HG03060 (cell line): ENCODE results near the gene NBAS.
"Not testable (repeated sequence)": the region's sequence is repeated elsewhere in the genome, so short reads cannot be mapped to it uniquely, and the experiment has no call there.

Experiments used
- ATAC-seq: cut with Tn5 transposase; IDR thresholded peaks from one replicate; pipeline ENCODE4 v1.9.1; 2021; ENCODE audit warnings: low read depth, moderate number of reproducible peaks; ENCODE audit not compliant: unreplicated experiment

The NBAS gene

DNA sequence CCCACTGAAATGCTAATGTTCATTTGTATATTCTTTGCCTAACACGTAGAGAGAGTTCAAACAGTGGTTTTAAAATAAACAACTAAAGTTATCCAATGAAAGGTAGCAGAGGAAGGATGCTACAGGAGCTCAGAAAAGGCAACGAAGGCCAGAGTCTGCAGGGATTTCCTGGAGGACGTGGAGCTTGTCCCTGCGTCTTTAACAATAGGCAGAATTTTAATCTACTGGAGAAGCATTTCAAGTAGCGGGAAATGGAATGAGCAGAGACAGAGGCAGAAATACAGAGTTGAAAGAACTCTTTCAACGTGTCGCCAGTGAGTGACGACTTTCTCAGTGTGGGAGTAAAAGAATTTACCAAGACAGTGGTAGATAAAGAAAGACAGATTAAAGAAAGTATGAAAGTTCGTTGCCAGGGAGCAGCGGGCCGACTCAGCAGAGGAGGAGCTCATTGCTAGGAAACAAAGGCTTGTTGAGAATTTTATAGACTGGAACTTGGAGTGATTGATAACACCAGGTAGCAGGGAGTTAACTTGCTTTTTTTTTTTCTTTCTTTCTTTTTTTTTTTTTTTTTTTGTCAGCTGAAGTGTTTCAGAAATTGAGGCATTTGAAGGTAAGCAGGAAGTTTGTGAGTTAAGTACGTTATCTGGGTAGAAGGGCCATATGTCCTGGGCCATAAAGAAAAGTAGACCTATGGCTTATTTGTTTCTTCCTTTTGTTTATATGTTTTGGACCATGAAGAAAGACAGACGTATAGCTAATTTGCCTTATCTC lies 625 bp upstream of the NBAS start:
- ATAC-seq = no peak

DNA sequence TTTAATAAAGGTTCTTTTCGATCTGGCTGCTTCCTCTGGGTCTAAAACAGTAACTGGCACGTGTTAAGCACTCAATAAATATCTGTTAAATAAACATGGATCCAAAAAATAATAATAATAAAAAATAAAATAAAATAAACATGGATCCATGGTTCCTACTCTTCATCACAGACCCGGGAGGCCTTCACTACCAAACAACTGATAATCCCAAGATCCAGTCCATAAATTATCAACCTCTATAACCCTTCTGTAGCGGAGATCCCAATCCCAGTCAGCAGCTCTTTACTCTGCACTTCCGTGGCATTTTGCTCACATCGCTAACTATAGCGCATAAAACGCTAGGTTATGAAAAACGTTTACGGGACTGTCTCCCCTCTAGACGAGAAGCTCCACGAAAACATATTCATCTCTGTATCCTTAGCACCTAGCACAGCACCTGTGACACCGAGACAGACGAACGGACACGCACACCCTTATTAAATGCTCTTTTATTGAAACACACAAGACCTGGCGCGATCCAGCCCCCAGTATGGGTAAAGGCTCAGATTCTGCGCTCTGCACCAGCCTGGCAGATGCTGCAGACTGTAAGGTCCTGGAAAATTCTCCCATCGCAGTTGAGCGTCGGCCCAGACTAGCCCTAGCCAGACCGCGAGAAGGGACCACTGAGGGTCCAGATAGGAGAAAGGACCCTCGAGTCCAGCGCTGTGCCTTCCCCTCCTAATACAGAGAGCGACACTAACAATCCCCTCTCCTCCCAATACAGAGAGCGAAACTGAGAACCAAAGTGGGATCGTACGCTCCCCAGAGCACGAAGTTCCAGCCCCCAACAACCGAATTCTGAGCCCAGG lies 770 bp downstream of the NBAS start:
- no peak for ATAC-seq

DNA sequence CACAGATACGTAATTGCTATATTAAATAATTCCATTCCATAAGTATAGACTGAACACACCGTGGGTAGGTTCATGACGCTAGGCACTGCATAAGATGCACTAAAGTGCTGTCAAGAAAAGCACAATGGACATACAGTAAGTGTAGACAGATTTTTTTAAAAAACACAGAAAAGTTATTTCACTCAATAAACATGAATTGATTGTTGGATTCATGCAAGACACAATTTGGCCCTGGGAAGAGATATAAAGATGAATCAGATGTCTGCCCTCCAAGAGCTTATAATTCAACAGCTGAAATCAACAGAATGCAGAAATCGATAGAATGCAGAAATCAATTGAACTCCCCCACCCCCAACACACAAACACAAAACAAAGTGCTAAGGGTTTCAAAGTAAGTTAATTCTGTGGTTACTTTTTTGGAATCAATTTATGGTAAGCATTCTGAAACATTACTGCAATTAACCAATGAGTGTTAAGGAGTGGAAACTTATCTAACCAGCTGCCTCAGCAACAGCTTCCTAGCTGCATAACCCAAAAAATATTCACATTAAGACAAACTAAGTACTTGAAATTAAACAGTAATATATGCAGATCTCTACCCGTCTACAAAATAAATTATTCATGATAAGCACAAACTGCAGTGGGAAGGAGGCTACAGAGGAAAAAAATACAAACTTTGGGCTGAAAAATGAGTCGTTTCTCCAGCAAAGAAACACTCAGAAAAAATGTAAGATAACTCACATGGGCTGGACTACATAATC lies 1.6 kb downstream of the NBAS start:
- ATAC-seq = no peak

DNA sequence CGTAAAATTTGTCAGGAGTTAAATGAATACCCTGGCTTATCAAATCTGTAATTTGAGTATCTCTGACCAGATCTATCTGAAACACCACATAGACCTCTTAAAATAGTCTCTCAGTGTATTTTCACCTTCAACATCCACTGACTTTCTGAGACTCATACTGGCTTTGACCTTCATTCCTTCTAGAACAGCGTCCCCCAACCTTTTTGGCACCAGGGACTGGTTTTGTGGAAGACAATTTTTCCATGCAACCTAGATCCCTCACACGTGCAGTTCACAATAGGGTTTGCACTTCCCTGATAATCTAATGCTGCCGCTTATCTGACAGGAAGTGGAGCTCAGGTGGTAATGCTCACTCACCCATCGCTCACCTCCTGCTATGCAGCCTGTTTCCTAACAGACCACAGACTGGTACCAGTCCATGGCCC lies 3.2 kb downstream of the NBAS start:
- no peak for ATAC-seq

DNA sequence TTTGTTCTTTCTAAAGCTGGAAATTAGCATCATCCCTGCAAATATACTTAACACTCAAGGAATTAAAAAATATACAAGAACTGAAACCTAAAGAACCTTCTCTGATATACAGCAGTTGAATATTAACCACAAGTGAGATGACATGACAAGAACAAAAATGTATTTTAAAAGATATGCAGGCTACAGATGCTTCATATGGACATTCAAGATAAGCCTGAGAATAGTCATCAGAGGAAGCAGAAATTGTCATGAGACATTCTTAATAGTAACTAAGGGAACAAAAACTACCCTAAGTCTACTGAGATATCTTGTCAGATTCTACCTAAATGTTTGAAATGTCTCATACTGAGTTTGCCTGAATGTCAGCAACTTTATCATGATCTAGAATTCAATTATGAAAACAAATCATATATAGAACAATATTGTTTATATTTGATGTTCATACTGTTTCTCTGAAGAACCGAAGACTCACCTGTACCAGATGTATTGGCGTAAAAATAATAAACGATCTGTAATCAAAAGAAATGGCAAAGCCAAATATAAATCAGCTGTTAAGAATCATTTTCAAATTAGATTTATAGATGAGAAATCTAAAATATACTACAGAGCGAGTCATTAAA lies 4.7 kb downstream of the NBAS start:
- ATAC-seq = no peak

DNA sequence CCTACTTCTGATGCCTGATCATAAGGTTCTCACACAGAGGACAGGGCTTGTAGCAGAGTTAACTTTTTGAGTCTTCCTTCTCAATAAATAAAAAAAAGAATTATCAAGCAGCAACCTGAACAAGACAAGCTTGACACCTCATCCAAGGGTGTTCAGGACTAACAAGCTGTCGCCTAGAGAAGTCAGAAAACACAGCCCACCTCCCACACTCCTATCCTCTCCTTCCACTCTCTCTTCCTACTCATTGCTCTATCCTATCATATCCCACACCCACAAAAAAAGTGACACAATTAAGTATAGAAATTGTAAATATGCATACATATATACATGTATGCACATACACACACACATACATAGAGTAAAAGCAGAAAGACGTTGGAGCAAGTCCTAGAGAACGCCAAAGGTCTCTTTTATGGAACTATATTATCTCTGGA lies 5.4 kb downstream of the NBAS start:
- no peak for ATAC-seq

DNA sequence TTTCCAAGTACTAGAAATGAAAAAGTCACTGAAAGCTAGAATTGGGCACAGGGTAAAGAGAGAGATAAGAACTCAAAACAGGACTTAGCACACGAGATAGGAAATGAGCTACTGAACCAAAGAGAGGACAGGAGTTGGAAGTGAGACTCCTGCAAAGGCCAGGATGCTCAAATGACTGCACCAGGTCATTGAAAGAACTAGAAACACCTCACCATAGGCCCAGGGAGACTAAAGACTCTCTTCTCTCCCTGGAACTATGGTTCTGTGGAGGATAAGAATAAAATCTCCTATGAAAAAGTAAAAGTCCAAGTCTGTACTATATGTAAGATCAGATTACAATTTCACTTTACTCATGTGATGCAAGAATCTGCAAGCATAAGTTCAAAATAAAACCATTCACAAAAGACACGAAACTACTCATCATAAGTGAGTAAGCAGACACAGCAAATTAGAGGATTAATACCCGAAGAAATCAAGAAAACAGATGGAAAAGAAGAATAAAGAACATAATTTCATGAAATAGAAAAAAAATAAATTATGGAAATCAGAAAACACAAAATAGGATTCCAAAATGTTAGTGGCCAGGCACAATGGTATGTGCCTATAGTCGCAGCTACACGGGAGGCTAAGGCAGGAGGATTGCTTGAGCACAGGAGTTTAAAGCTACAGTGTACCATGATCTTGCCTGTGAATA lies 6.5 kb downstream of the NBAS start:
- no peak for ATAC-seq

DNA sequence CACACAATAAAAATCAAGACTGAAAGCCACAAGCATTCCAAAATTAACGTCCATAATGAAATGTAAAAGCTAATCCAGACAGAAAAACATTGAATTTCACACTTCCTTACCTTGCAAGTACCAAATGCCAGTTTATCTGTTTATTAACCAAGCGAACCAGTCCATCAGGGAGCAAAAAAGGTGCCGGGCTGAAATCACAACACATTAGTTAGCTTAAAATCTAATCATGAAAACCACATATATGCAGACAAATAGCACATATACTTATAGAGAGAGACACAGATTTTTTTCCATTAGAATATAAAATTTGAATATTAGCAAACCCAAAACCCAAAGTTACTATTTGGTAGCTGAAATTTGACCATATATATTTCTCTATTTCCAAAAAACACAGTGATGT lies 7.2 kb downstream of the NBAS start:
- ATAC-seq = no peak

DNA sequence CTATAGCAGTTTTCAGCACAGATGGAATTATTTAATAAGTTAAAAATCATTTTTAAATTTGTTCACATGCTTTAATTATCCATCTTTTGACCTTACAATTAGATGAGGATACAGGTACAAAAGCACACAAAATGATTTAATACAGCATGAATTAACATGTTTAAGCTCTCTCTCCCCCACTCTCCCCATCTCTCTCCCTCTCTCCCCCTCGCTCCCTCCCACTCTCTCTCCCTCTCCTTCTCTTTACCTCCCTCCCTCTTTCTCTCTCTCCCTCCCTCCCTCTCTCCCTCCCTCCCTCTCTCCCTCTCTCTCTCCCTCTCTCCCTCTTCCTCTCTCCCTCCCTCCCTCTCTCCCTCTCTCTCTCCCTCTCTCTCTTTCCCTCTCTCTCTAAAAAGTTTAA lies 7.6 kb downstream of the NBAS start:
- ATAC-seq = no peak

DNA sequence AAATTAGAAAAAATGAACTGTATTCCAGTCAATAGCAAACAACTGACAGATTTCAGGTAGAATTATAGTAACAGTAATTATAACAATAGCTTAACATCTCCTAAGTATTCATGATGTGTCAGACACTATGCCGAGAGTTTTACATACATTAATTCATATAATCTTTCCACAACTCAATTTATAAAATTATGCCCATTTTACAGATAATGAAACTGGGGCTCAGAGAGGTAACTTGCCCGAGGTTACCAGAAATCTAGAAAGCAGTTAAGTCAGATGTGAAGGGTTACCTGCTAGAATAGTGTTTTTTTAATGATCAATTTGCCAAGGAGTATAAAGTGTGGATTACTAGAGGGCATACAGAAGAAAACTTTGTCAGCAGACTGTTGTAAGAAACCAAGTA lies 12.2 kb downstream of the NBAS start:
- ATAC-seq = no peak

DNA sequence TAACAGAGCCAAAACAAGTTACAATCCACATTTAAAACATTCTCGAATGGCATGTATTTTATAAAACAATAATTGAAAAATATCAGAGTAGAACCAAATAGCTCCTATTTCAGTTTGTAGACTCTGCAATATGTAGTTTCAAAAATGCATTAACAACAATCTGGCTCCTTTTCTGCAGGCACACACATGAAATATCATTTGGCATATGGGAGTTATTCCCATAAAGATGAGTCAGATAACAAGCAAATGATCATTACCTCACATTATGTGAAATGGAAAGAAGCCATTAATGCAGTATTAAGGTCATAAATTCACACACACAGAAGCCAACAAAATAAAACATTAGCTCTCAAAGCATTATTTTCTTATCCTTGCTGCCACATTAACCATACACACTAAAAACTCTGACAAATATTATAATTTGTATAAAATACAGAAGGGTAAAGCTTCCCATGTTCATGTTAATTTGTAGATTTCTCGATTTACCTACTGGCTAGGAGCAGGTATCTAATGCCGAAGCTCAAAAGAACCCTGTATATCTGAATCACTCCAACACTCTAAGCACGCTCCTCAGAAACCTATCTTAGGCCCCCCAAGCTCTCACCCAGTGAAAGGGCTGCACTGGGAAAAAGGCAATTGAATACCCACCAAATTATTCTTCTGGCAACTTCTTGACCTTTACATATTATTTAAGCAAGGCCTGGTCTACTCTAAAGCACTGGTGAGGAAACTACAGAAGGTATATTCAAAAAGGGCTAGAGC lies 13.8 kb downstream of the NBAS start:
- ATAC-seq = no peak

DNA sequence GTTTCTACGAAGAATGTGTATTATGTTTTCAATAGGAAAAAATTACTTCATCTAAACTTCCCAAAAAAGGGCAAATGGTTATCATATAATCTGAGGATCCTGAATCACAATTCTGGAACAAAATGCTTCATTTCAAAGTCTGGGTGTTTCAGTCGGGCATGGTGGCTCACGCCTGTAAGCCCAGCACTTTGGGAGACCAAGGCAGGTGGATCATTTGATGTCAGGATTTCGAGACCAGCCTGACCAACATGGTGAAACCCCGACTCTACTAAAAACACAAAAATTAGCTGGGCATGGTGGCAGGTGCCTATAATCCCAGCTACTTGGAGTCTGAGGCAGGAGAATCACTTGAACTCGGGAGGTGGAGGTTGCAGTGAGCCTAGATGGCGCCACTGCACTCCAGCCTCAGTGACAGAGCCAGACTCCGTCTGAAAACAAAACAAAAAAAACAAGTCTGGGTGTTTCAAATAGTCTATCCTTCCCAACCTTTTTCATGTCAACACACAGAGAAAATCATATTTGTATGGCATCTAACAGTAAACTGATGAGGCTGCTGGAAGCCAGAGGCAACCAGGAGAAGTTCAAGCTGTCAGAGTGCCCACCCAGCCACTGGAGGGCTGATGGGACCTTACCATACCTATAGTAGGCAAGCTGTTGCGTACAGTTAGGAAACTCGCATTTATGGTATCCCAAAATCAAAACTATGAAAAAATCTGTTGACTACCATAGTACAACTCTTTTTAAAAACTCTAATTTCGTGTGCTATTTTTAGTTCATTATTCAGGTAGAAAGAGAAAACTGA lies 14.6 kb downstream of the NBAS start:
- ATAC-seq = no peak

DNA sequence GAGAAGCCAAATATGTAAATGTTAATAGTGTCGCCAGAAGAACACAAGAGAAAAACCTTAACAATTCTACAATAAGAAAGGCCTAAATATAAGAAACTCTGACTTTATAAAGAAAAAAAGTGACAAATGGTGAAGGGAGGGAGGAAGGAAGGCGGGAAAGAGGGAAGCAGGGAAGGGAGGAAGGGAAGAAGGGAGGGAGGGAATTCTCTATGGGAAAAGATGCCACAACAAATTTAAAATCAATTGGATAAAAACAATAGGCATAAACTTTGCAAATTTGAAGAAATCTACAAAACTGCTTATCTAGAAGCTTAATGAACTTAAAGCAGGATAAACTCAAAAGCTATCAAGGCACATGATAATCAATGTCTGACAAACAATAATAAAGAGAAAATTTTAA lies 16.9 kb downstream of the NBAS start:
- ATAC-seq = no peak

DNA sequence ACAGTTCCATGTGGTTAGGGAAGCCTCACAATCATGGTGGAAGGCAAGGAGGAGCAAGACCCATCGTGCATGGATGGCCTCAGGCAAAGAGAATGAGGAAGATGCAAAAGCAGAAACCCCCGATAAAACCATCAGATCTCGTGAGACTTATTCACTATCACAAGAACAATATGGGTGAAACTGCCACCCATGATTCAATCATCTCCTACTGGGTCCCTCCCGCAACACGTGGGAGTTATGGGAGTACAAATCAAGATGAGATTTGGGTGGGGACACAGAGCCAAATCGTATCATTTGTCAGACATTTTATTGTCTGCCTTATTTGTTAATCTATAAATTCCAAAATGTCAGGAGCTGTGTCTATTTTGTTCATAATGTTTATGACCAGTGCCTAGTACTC lies 17.6 kb downstream of the NBAS start:
- no peak for ATAC-seq

DNA sequence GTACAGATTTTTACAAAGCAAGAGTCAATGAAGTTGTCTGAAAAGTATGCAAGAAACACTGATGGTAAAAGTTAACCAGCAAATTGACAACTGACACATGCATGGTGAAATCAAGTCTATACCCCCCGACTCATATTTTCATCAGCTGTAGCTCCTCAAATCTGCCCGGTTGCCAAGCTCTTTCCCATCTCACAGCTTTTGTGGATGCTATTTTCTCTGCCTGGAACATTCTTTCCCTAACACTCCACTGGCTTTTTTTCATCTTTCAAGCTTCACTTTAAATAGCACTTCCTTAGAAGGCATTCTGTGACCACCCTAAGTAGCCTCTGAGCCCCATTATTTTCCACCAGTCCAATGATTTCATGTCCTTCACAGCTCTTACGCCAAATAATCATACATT lies 18.1 kb downstream of the NBAS start:
- ATAC-seq = no peak

DNA sequence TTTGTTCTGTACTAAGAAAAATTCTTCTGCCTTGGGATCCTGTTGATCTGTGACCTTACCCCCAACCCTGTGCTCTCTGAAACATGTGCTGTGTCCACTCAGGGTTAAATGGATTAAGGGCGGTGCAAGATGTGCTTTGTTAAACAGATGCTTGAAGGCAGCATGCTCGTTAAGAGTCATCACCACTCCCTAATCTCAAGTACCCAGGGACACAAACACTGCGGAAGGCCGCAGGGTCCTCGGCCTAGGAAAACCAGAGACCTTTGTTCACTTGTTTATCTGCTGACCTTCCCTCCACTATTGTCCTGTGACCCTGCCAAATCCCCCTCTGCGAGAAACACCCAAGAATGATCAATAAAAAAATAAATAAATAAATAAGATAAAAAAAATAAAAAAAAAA lies 18.9 kb downstream of the NBAS start:
- not testable (repeated sequence) for ATAC-seq

DNA sequence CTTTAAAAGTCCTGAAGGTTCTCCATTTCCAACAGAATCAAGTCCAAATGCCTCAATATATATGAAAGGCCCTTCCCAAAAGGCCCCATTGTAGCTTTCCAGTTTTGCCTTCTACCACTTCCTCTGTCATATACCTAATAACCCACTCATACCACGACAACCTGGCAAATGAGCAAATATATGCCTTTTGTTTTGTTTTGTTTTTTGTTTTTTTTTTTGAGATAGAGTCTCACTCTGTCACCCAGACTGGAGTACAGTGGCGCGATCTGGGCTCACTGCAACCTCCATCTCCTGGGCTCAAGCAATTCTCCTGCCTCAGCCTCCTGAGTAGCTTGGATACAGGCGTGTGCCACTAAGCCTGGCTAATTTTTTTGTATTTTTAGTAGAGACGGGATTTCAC lies 20.6 kb downstream of the NBAS start:
- not testable (repeated sequence) for ATAC-seq

DNA sequence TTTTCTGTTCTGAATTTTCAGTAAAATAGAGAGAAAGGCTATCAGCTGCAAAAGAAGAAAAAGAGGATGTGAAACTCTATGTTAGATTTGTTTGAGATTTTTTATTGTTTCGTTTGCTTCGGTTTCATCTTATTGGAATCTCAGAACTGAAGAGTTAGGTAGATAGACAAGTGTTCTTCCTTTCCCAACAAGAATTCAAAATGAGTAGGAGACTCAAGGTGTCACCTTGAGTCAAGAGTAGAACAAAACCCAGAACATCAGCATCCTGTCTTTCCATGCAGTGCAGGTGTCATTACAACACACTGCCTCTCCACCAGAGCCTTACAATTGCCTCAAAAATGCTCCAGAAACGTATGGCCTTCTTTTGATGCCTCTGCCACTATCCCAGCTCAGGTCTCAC lies 21.1 kb downstream of the NBAS start:
- ATAC-seq = peak; percentile 85

DNA sequence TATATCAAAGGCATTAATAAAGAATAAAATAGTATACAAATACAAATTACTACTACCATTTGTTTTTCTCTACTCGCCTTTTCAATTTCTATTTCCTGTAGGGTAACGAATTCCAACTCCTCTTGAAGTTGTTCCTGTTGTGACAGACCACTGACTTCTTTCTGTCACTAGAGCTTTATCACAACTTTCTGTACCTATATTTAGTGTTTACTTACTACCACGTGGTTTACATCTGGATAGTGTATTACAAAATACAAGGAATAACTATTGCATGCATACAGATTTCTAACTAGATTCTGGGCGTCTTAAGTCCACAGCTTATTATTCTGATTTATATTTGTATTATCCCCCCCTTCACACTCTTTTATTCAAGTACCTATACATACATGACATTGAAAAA lies 22.3 kb downstream of the NBAS start:
- no peak for ATAC-seq
